GM21529 (cell line): Measurements from ENCODE around the gene BABAM2.
"Not testable (repeated sequence)": the region's sequence is repeated elsewhere in the genome, so short reads cannot be mapped to it uniquely, and the experiment has no call there.

Experiments used
- ATAC-seq: cut with Tn5 transposase; IDR thresholded peaks from one replicate; pipeline ENCODE4 v1.9.1; 2021; ENCODE audit not compliant: unreplicated experiment

Gene BABAM2

GRCh38 chr2:28227498-28227897, 337.0 kb downstream of the BABAM2 start:
- ATAC-seq: no peak

- ATAC-seq: no peak
Observed at GRCh38 chr2:28228434-28228995, 338.0 kb downstream of the BABAM2 start.

- no peak for ATAC-seq
Observed at GRCh38 chr2:28231110-28231631, 340.6 kb downstream of the BABAM2 start.

- ATAC-seq: no peak
Observed at GRCh38 chr2:28232295-28232694, 341.8 kb downstream of the BABAM2 start.

GRCh38 chr2:28233164-28233676, 342.7 kb downstream of the BABAM2 start:
- no peak for ATAC-seq

GRCh38 chr2:28234807-28235206, 344.3 kb downstream of the BABAM2 start:
- ATAC-seq: no peak

GRCh38 chr2:28239207-28239606, 348.7 kb downstream of the BABAM2 start:
- ATAC-seq: no peak

- no peak for ATAC-seq
Observed at GRCh38 chr2:28240937-28241336, 350.4 kb downstream of the BABAM2 start.

- no peak for ATAC-seq
Observed at GRCh38 chr2:28247290-28247689, 356.8 kb downstream of the BABAM2 start.

GRCh38 chr2:28247734-28248133, 357.2 kb downstream of the BABAM2 start:
- no peak for ATAC-seq

GRCh38 chr2:28248511-28248910, 358.0 kb downstream of the BABAM2 start:
- ATAC-seq: no peak

GRCh38 chr2:28250006-28250405, 359.5 kb downstream of the BABAM2 start:
- no peak for ATAC-seq

- ATAC-seq: no peak
Observed at GRCh38 chr2:28251337-28251736, 360.8 kb downstream of the BABAM2 start.

- ATAC-seq: peak; percentile 91
Observed at GRCh38 chr2:28252311-28252710, 361.8 kb downstream of the BABAM2 start.

- ATAC-seq: no peak
Observed at GRCh38 chr2:28253543-28253942, 363.0 kb downstream of the BABAM2 start.

GRCh38 chr2:28255231-28255630, 364.7 kb downstream of the BABAM2 start:
- not testable (repeated sequence) for ATAC-seq

GRCh38 chr2:28257182-28257581, 366.7 kb downstream of the BABAM2 start:
- ATAC-seq: no peak

- ATAC-seq: not testable (repeated sequence)
Observed at GRCh38 chr2:28259226-28259625, 368.7 kb downstream of the BABAM2 start.

- ATAC-seq: no peak
Observed at GRCh38 chr2:28263690-28264089, 373.2 kb downstream of the BABAM2 start.

GRCh38 chr2:28267282-28267681, 376.8 kb downstream of the BABAM2 start:
- ATAC-seq: no peak

- ATAC-seq: no peak
Observed at GRCh38 chr2:28268386-28268785, 377.9 kb downstream of the BABAM2 start.

GRCh38 chr2:28269019-28269784, 378.7 kb downstream of the BABAM2 start:
- ATAC-seq: no peak
